Hypothalamus (tissue), 51 donors: Measurements from ENCODE around the gene NFE2L2.
"Not testable (repeated sequence)": the region's sequence is repeated elsewhere in the genome, so short reads cannot be mapped to it uniquely, and the experiment has no call there.

ENCODE experiments used
- DNase-seq, 51 donors: peaks; one replicate each; lab custom pipeline; 2025; lab: John Stamatoyannopoulos, UW

NFE2L2 gene

DNA sequence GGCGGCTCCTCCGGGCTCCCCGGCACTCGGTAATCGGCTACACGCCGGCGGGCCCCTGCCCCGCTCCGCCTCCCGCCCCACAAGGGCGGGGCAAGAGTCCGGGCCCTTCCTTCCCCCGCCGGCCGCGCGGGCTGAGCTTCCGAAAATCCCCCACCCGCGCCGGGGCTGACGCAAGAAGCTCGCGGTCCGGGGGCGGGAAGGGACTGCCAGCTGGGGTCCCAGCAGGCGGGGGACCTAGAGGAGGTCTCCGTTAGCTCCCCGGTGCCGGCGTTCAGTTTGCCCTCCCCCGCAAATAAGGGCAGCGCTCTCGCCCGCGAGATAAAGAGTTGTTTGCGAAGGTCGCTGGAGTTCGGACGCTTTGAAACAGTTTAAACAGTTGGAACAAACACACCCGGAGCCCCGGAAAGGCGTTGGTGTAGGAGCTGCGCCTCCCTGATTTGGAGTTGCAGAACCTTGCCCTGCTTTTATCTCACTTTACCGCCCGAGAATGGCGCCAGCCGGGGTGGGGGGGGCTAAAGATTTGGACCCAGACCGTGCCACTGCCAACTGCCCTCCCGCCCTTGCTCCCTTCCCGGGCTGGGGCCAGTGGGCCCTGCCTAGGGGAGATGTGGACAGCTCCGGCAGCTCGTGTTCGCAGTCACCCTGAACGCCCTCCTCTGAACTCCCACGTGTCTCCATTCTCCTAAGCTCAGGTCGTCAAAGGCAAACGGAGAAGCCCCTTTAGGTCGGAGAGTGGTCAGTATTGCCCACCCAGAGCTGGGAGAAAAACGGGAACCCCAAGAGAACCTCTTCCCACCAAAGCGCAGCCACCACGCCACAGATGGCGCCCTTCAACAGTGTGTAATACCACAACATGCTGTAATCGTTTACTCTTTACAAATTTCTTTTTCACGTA, at the start of gene NFE2L2:
NFE2L2 (minus strand) TSS at position 35 of the 895 bp plus-strand sequence. CDS start 151 bp downstream, outside the sequence.
- peak; percentile 60 to 97 (median 88) for DNase-seq

DNA sequence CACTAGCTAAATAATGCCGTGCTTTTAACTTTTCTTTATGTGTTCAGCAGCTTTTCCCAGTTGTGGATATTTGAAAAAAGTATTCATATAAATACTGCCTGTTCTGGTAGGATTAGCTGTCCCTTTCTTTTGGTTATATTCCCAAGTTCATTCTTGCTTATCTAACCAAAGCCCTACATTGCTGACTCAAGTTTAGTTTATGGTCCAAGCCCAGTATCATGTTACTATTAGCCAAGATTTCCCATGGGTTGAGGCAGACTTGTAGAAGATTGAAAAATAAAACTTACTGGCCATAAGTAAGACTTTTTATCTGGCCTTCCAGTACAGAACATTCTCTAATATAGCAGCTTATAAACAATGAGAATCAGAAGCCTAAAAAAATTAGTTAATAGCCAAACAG, 49.7 kb upstream of the NFE2L2 start:
- no peak for DNase-seq

DNA sequence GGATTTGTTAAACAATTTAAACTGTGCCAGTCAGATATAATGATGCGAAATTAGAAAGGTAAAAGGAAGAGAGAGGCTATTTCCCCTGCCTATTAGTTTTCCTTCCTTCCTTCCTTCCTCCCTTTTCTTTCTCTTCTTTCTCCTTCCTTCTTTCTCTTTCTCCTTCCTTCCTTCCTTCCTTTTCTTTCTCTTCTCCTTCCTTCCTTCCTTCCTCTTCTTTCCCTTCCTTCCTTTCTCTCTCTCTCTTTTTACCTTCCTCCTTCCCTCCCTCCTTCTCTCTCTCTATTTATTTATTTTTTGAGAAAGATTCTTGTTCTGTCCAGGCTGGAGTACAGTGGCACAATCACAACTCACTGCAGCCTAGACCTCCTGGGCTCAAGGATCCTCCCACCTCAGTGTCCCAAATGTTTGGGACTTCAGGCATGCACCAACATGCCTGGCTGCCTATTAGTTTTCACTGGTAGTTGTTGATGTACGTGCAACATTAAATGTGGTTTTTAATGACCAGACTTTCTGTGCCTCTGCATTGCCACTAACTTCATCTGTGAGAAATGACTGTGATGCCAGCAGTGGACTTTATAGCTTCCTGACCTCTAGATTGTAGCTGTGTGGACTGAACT, 48.7 kb upstream of the NFE2L2 start:
- no peak for DNase-seq

DNA sequence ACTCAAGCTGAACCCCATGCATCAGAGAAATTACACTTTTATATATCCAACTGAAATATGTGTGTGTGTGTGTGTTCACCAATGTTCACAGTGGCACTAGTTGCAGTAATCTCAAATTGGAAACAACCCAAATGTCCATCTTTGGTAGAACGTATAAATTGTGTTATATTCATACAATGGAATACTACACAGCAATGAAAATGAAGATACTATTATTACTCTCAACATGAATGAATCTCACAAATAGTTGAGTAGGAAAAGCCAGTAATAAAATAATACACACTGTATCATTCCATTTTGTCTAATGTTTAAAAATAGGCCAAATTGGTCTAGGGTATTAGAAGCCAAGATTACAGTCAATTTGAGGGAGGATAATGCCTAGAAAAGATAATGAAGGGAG, 48.0 kb upstream of the NFE2L2 start:
- DNase-seq, result no peak

DNA sequence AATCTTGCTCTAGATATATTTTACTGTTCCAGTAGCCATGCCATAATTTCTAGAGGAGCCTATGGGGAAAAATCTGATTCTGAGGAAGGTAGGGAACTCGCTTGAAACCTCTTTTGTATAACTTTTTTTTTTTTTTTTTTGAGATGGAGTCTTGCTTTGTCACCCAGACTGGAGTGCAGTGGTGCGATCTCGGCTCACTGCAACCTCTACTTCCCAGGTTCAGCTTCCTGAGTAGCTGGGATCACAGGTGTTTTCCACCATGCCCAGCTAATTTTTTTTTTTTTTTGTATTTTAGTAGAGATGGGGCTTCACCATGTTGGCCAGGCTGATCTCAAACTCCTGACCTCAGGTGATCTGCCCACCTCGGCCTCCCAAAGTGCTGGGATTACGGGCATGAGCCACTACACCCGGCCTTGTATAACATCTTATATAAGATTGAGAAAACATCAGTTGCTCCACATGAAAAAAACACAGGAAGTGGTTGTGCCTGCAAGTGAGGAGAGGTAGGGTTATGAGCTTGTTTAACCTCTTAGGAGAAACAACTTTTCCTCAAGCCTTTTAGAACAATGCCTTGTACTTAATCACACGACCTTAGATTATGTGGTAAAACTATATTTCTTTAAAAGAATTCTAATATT, 45.3 kb upstream of the NFE2L2 start:
- DNase-seq, result not testable (repeated sequence)

DNA sequence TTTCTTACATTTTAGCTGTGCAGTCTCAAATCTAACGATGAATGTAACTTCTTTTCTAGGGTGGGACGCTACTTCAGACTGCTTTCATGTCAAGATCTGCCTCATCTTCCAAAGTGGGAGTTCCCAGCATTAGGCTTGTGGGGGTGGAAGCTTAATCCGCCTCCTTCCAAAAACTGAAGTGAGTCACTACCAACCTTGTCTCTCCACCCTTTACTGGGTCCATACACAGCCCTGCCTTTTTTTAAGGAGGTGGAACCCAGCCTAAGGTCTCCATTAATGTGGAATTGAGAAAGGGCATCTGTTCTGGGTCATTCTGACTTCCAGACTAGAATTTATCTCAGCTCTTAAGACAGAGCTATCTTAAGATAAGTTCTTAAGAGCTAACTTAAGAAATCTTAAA, 42.0 kb upstream of the NFE2L2 start:
- DNase-seq, result no peak

DNA sequence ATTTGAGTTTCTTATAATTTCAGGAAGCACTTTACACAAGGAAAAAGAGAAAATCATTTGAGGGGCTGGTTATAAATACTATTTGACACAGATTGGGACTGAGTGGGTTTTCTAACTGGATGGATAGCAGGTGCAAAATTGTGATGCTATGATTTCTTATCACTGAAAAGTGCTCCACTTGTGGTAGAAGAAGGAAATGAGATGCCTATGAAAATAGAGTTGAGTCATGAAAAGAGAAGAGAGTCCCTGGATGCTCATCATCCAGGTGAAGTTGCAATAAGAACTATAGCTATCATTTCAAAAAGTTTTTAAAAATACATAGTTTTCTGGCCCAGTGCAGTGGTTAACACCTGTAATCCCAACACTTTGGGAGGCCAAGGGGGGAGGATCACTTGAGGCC, 39.4 kb upstream of the NFE2L2 start:
- DNase-seq, result no peak

DNA sequence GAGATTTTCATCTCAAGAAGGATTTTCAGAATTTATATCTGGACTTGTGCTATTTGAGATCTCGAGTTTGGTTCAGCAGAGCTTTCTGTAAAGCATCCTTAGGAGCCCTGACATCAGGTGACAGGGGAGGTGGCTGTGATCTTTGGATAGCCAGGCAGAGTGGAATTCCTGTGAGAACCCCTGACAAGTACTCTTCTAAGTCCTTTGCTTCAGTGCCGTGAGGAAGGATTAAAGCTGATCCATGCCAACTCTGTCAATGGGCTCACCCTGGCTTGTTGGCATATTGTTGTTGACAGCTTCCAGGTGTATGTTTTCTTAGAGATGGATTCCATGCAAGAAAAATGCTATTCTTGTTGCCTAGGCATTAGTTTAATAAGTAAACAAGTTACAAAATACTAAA, 38.0 kb upstream of the NFE2L2 start:
- no peak for DNase-seq

DNA sequence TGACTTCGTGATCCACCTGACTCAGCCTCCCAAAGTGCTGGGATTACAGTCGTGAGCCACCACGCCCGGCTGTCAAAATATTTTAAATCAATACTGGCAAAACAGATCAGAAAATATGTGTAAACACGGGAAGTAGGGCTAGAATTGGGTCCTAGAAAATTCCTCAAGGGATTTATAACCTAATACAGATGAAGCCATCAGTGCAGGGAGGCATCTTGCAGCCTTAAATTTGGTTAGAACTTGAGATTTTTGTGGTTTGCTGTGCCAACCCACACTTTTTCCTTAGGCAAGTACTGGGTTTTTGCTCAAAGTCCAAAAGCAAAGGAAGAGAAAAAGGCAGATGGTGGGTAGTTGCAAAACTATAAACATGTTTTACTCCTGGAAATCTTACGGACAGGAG, 33.7 kb upstream of the NFE2L2 start:
- DNase-seq, result no peak

DNA sequence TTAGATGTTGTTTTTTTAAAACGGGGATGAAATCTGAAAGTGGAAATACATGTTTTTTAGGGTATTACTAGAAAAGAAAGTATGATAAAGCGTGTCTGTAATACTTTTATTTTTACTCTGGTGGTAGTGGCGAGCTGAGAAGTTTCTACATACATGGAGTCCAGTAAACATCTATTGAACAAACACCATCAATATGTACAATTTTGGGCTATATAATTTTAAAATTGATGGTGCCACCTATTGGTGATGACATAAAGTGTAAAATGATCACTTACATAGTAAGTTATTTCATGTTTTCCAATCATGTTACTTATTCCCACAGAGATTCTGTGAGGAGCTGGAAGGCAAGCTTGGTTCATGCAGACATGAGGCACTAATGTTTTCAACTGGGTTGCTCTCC, 31.5 kb upstream of the NFE2L2 start:
- DNase-seq, result peak in 1 of 51 donors; percentile 13

DNA sequence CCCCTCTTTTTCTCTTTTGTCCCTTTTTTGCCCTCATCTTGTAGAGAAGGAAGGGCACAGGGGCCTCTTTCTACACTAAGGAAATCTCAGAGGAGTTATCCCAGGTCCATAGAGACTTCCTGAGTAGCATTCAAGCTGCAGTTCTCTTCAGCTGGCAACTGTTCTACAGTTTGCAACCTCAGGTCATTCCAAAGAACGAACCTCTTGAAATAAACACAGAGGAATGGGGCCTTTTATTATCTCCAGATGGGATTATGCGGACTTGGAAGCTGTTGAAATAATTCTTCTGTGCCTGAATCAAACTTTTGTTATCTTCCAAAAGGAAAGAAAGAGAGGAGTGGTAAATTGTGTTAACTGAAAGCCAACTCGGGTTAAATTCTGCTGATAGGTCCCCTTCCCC, 31.0 kb upstream of the NFE2L2 start:
- no peak for DNase-seq

DNA sequence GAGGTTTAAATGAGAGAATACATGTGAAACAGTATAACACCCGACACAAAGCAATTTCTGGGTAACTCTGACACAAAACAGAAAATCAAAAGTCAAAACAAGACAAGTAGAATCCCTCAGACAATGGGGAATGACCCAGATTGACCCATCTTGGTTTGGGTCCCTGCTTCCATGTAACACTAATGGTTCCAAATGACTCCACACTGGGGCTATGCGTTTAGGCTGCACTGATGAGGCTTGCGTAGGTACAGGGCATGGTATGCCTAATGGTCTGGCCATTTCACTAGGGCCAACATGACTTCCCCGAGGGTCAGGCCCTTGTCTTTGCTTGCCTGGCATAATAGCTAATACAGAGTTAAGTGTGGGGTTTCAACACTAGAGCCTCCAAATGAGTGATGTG, 27.2 kb upstream of the NFE2L2 start:
- DNase-seq, result no peak

DNA sequence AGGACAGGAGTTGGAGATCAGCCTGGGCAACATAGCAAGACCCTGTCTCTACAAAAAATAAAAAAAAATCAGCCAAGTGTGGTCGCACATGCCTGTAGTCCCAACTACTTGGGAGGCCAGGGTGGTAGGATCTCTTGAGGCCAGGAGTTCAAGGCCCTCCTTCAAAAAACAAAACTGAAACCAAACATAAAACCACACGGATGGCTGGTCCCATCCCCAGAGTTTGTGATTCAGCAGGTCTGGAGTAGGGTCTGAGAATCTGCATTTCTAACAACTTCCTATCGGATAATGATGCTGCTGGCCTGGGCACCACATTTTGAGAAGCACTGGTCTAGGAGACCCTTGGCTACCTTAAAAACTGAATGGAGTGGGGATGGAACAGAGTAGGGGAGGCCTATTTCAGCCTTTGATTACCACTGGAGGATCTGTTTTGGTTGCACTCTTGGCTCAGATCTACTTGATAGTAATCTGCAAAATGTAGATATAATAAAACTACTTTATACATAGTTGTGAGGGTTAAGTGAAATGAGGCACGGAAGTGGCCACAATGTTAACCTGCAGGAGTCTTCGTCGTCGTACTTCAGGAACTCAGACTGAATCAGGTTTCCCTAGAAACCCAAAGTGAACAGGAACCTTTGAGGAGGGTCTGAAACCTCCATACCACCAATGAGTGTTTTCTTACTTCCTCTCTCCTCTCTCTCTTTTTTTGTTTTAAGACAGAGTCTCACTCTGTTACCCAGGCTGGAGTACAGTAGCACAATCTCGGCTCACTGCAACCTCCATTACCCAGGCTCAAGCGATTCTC, 25.5 kb upstream of the NFE2L2 start:
- no peak for DNase-seq

DNA sequence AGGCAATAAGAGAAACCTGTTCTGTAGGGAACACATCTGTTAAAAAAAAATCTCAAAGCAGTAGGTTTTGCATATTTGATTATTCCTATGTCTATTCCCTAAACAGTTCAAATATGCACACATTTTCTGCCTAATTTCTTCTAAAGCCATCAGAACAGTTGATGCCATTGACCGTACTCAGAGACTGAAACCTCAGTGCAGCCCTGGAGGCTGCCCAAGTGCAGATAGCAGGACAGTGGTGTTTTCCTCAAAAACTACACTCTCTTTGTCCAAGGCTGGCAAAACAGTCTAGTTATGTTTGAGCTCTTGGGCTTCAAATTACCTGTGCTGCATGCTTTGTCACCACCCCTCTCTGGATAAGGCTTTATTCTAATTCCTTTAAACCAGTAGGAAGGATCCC, 23.3 kb upstream of the NFE2L2 start:
- DNase-seq, result no peak

DNA sequence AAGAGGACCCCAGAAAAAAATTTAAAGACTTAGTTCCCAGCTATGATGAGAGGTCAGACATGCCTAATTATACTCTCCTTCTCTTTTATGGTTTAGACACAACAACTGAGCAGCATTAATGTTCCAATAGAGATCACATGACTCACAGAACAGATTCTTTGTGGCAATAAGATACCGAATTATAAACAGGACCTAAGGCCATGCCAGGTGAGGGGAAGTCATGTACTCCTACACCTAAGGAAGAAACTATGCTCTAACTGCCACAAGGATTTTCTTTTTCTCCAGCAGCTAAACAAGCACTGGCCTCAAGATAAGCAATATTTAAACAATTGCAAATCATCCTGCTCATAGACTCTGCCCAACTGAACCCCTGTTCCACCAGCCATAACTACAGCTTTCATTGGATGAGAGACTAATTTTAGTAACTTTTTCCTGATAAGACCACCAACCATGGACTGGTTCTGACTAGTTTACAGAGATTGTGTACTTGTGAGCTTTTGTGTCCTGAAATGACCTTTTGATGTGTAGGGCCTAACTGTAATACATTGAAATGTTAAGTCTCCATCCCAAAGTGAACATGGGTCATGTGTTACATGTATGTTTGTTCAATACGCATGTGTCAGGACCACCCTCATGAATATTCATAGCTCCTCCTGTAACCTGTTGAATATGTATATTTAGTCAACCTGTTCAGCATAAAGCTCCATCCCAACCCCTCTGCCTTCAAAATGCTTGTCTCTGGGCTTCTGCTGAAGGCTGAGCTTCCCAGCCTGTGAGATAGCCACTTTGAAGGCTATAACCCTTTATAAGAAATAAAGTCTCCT, 21.6 kb upstream of the NFE2L2 start:
- DNase-seq, result no peak

DNA sequence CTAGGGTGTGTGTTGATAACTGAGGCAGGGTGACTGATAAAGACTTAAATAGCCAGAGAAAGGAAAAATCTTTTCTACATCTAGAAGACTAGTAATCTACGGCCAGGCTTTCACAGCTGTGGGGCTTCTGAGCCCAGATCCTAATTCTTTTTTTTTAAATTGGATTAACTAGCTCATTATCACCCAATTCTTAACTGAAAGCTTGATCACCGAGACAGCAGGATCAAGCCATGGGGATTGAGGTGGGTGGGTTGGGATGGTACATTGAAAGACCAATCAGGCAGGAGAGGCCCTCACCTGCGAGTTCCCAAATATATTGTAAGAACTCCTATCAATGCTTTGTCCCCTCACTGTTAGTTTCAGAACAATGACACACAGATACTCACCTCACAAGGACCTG, 20.0 kb upstream of the NFE2L2 start:
- no peak for DNase-seq

DNA sequence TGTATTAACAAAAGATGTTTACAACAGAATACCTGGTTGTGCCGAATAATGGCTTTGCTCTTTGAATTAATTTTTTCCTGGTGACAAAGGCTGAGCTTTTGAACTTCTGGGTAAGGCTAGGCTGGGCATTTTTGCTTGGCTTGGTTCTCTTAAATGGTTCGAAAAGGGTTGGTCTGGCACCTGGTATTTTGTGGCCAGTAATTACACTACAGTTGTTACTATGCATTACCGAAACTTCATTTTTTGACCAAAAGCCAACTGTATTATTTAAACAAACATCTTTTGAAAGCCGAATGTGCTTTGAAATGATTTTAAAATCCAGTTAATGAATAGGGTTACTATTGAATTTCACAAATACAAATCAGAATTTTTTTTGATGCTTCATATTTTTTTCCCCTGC, 19.4 kb upstream of the NFE2L2 start:
- no peak for DNase-seq

DNA sequence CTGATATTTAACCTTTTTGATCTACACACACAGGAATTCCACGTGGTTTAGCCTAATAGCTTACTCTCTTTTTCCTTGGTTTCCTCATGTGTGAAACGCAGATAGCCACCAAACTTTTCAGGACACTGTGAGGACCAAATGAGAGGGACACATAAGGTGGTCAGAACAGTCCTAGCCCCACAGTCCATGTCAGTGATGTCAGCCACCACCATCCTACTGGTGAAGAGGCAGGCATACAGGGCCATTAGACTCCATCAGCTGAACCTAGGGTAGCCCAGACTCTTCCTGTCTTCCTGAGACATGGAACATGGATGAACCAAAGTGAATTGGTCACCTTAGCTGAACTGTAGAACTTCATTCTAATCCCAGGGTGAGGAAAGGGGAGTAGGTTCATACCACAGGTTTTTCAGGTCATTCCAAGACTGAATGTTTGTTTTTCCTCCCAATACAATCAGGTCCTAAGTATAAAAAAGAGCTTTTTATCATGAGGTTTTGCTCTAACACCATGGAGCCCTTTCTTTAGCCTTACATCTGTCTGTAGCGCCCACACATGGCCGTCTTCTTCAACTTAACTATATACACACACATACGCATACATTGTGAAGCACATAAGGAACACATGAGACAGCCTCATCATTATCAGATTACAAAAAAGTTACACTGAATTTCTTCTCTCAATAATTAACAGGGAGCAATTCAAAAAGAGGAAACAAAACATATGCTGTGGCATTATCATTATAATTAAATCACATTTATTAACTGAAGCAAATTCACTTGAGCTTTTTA, 18.5 kb upstream of the NFE2L2 start:
- DNase-seq, result no peak

DNA sequence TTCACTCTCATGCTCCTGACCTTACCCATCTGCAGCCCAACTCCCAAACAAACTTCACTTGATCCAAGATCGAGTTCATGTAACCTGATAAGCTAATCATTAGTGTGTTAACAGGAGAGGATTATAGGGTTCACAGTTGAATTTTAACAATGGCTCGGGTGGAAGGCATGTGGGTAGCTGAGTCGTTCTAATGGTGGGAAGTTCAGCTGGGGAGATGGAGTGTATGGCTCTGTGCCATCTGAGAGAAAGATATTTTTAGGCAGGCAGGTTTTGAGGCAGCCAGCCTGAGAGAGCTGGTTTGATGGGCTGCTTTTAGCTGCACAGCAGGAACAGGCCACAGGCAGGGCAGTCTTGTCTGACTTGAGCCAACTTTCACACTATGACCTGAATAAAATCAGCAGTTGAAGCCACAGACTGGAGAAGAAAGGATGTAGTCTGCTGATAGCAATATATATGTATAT, 17.7 kb upstream of the NFE2L2 start:
- DNase-seq, result peak in 6 of 51 donors; percentile 1 to 40 (median 12)
